ENCODE measurements around the gene OR7D2. TPM values are rescaled to one million over a fixed set of nuclear protein-coding genes. Genes with fewer than 3 reads are reported as not detected.

OR7D2 gene
- total RNA-seq, 1 experiment from 2014 or later = 0.07 TPM

GRCh38 chr19:9159891-9160290, 18.9 kb upstream of the OR7D2 start (continued):
- TF ChIP-seq REST (IDR thresholded peaks at IDR 0.05; ENCODE audit: low read depth) (no peak), CEBPB (IDR thresholded peaks at IDR 0.05; ENCODE audit: low read depth) (no peak), TCF7L2 (IDR thresholded peaks at IDR 0.05; ENCODE audit: borderline replicate concordance, extremely low read depth, insufficient read depth, insufficient read length) (no peak), SIN3A (IDR thresholded peaks at IDR 0.05; ENCODE audit: low read depth) (no peak)
- TF ChIP-seq, protein P1, sequence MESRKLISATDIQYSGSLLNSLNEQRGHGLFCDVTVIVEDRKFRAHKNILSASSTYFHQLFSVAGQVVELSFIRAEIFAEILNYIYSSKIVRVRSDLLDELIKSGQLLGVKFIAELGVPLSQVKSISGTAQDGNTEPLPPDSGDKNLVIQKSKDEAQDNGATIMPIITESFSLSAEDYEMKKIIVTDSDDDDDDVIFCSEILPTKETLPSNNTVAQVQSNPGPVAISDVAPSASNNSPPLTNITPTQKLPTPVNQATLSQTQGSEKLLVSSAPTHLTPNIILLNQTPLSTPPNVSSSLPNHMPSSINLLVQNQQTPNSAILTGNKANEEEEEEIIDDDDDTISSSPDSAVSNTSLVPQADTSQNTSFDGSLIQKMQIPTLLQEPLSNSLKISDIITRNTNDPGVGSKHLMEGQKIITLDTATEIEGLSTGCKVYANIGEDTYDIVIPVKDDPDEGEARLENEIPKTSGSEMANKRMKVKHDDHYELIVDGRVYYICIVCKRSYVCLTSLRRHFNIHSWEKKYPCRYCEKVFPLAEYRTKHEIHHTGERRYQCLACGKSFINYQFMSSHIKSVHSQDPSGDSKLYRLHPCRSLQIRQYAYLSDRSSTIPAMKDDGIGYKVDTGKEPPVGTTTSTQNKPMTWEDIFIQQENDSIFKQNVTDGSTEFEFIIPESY (IDR thresholded peaks at IDR 0.05; ENCODE audit: extremely low read depth, insufficient replicate concordance, low read length) = no peak
- TF ChIP-seq, protein P2, sequence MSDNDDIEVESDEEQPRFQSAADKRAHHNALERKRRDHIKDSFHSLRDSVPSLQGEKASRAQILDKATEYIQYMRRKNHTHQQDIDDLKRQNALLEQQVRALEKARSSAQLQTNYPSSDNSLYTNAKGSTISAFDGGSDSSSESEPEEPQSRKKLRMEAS (IDR thresholded peaks at IDR 0.05) = no peak

DNA sequence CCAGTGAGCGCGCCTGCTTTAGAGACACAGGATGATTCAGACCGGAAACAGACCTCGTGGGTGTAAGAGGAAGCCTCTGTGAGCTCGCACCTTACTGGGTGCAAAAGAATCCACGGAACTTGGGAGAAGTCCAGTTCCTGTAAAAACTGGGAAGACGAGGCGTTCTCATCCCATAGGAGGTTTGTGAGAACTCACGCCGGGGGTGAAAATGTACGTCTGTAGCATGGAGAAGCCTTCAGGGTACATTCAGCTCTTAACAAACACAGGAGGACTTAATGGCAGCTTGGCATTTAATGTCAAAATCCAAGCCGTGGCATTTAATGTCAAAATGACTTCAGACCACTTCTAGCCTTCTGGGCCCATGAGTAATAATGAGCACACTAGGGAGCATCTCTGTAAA, 17.4 kb upstream of the OR7D2 start:
- ATAC-seq (no peak), DNase-seq (ENCODE audit: low read depth, low spot score) (no peak)
- Histone ChIP-seq H3K4me3 (replicated peaks in 1 of 2; ENCODE audit: low read depth in 1 of 2, low read length in 2 of 2) (no peak overlapping the region), H3K9me3 (ENCODE audit: control insufficient read depth in 1 of 2, insufficient read depth in 1 of 2, low read depth in 1 of 2, low read length in 2 of 2) (peaks cover 33 to 52% of the 10 kb centered on the region in 2 experiments; a peak in 3 of 4 replicates), H3K9ac (ENCODE audit: low read length) (no peak overlapping the region), H2AFZ (ENCODE audit: low read depth, low read length, poor library complexity, severe bottlenecking) (no peak overlapping the region), H4K20me1 (ENCODE audit: insufficient read depth) (no peaks in the 10 kb centered on the region), H3K4me2 (ENCODE audit: low read length) (no peak overlapping the region), H3K9me2 (ENCODE audit: insufficient read depth) (no peaks in the 10 kb centered on the region), H3K36me3 (ENCODE audit: control insufficient read depth in 1 of 2, insufficient read depth in 2 of 2, low read length in 2 of 2) (peaks cover 63 to 69% of the 10 kb centered on the region in 2 experiments), H3K27me3 (ENCODE audit: insufficient read depth, low read length) (no peaks in the 10 kb centered on the region), H3K79me2 (ENCODE audit: insufficient read depth, low read length) (peaks cover 41% of the 10 kb centered on the region), H3K27ac (ENCODE audit: low read depth, low read length) (no peak overlapping the region), H3K4me1 (ENCODE audit: control insufficient read depth in 1 of 2, insufficient read depth in 2 of 2, low read length in 2 of 2) (no peaks in the 10 kb centered on the region)
- intact Hi-C loops (cut with micrococcal nuclease) = no loop called here
- CTCF ChIA-PET = no interaction called here
- POLR2A ChIA-PET = no interaction called here
- TF ChIP-seq ZNF274 (IDR thresholded peaks at IDR 0.05; ENCODE audit: low read depth, low read length) = peak; percentile 57
- no peak for TF ChIP-seq REST (IDR thresholded peaks at IDR 0.05; ENCODE audit: low read depth)
- BruUV-seq (replicated peaks) = TSS peak; percentile 7
- RAD21 ChIA-PET (ENCODE audit: low non-redundant PET in 1 of 2, low total read pairs in 2 of 2, uncharacterized antibody in 2 of 2, unreplicated experiment in 2 of 2) = no interaction called here

Measured in HCT116 (cell line).